Activated CD8-positive, alpha-beta T cell treated with anti-CD3 and anti-CD28 coated beads, Interleukin-2, amount 10 ng/mL, durations not matched to agents 7 days and 5 days (primary cell): ENCODE data around the gene MAP7D1. TPM values are rescaled to one million over a fixed set of nuclear protein-coding genes. Genes with fewer than 3 reads are reported as not detected.
A peak's percentile ranks its signal among the peaks of the same experiment; 100 is the strongest.

Source experiments
- ATAC-seq: fragments of 150-1000 bp; cut with Tn5 transposase; one replicate; pipeline ENCODE4 v1.10.0; 2021; ENCODE audit warnings: moderate library complexity
- CTCF ChIA-PET: fragments of 350-600 bp; sonication (Branson Sonifier 250); formaldehyde crosslinking; loops from one replicate; lab custom pipeline; 2021; ENCODE audit warnings: antibody characterized with exemption; lab: Charles Lee
- POLR2A ChIA-PET: fragments of 350-600 bp; sonication (Branson Sonifier 250); formaldehyde crosslinking; loops from one replicate; lab custom pipeline; 2021; ENCODE audit warnings: antibody characterized with exemption; lab: Charles Lee
- DNase-seq: peaks from one replicate; pipeline ENCODE4 v3.0.0-alpha.2; 2020
- H3K27ac Mint-ChIP-seq: one replicate; pipeline ENCODE4 v1.8.0; 2021; ENCODE audit warnings: mild to moderate bottlenecking, mixed read lengths
- H3K27me3 Mint-ChIP-seq: one replicate; pipeline ENCODE4 v1.8.0; 2021; ENCODE audit warnings: low read depth, mixed read lengths
- H3K36me3 Mint-ChIP-seq: one replicate; pipeline ENCODE4 v1.8.0; 2021; ENCODE audit warnings: low read depth, mixed read lengths
- H3K4me1 Mint-ChIP-seq: one replicate; pipeline ENCODE4 v1.8.0; 2021; ENCODE audit warnings: low read depth, mixed read lengths
- H3K4me3 Mint-ChIP-seq: one replicate; pipeline ENCODE4 v1.8.0; 2021; ENCODE audit warnings: mild to moderate bottlenecking, mixed read lengths
- H3K9me3 Mint-ChIP-seq: one replicate; pipeline ENCODE4 v1.8.0; 2022; ENCODE audit warnings: mixed read lengths; ENCODE audit not compliant: insufficient read depth
- total RNA-seq, 2 experiments: library from RNA; stranded (reverse); gene quantifications; one replicate each; pipeline ENCODE4 v1.2.3, GENCODE V29; 2021

MAP7D1 gene
- total RNA-seq, 2 experiments from 2014 or later: 235 to 245 TPM

GRCh38 chr1:36139521-36139920 is 16.4 kb upstream of the MAP7D1 start:
- no peak for DNase-seq

GRCh38 chr1:36142121-36142520 is 13.8 kb upstream of the MAP7D1 start:
- CTCF ChIA-PET: interaction anchor here (1.0 to 3.8 kb wide), 4 partner anchors 8 to 143 kb away, joined by 4 to 27 read pairs (median 6); no protein-coding TSS in a partner anchor
- ATAC-seq (no peak), DNase-seq (no peak)
- Mint-ChIP-seq H3K4me3 (no peak overlapping the region), H3K27me3 (no peaks in the 10 kb centered on the region), H3K27ac (no peak overlapping the region), H3K9me3 (no peaks in the 10 kb centered on the region), H3K36me3 (peaks cover 36% of the 10 kb centered on the region), H3K4me1 (peaks cover 22% of the 10 kb centered on the region)
- POLR2A ChIA-PET: no interaction called here

More at GRCh38 chr1:36139521-36139920, 16.4 kb upstream of the MAP7D1 start:
- no peak overlapping the region for H3K27ac Mint-ChIP-seq
- H3K36me3 Mint-ChIP-seq: peaks cover 35% of the 10 kb centered on the region
- H3K4me3 Mint-ChIP-seq: no peak overlapping the region
- no peaks in the 10 kb centered on the region for H3K9me3 Mint-ChIP-seq
- CTCF ChIA-PET: interaction anchor here (12.9 kb wide), 1 partner anchor 37 kb away, joined by 349 read pairs; no protein-coding TSS in a partner anchor
- no peaks in the 10 kb centered on the region for H3K27me3 Mint-ChIP-seq
- POLR2A ChIA-PET: interaction anchor here (1.5 kb wide), 1 partner anchor 9 kb away, joined by 4 read pairs; no protein-coding TSS in a partner anchor
- peaks cover 19% of the 10 kb centered on the region for H3K4me1 Mint-ChIP-seq
- ATAC-seq: no peak

- Mint-ChIP-seq H3K4me3 (no peak overlapping the region), H3K9me3 (no peaks in the 10 kb centered on the region), H3K4me1 (peaks cover 32% of the 10 kb centered on the region), H3K27me3 (no peaks in the 10 kb centered on the region), H3K27ac (no peak overlapping the region), H3K36me3 (peaks cover 38% of the 10 kb centered on the region)
- ChIA-PET CTCF (interaction anchor here (0.6 to 3.8 kb wide), 4 partner anchors 9 to 226 kb away, joined by 3 to 27 read pairs (median 4); no protein-coding TSS in a partner anchor), POLR2A (no interaction called here)
- DNase-seq (no peak), ATAC-seq (no peak)
Measured at GRCh38 chr1:36143424-36143823, 12.5 kb upstream of the MAP7D1 start.

- Mint-ChIP-seq H3K4me3 (no peak overlapping the region), H3K27me3 (no peaks in the 10 kb centered on the region), H3K36me3 (peaks cover 35% of the 10 kb centered on the region), H3K4me1 (peaks cover 41% of the 10 kb centered on the region), H3K9me3 (no peaks in the 10 kb centered on the region), H3K27ac (no peak overlapping the region)
- CTCF ChIA-PET: interaction anchor here (1.3 to 3.8 kb wide), 3 partner anchors 10 to 45 kb away, joined by 3 to 27 read pairs (median 4); no protein-coding TSS in a partner anchor
- ATAC-seq (no peak), DNase-seq (no peak)
- POLR2A ChIA-PET: interaction anchor here (0.6 to 0.7 kb wide), 4 partner anchors 20 to 771 kb away, joined by 3 to 5 read pairs (median 4); no protein-coding TSS in a partner anchor
Measured at GRCh38 chr1:36144413-36144812, 11.5 kb upstream of the MAP7D1 start.

- Mint-ChIP-seq H3K27ac (peak overlapping the region; percentile 97), H3K27me3 (no peaks in the 10 kb centered on the region), H3K36me3 (peaks cover 14% of the 10 kb centered on the region), H3K4me3 (peak overlapping the region; percentile 97), H3K9me3 (no peaks in the 10 kb centered on the region), H3K4me1 (peaks cover 69% of the 10 kb centered on the region)
- no peak for DNase-seq
- ChIA-PET CTCF (interaction anchor here (0.7 to 6.3 kb wide), 38 partner anchors 10 to 286 kb away, joined by 3 to 209 read pairs (median 7); partner anchors contain the start of genes EVA1B, LSM10, SH3D21 and STK40), POLR2A (interaction anchor here (0.7 to 3.8 kb wide), 15 partner anchors 10 to 380 kb away, joined by 3 to 56 read pairs (median 5); partner anchors contain the start of genes CLSPN and THRAP3)
- ATAC-seq: no peak
Measured at GRCh38 chr1:36148821-36149236, 7.1 kb upstream of the MAP7D1 start.

- no peaks in the 10 kb centered on the region for H3K27me3 Mint-ChIP-seq
- ATAC-seq: peak; percentile 94
- POLR2A ChIA-PET: interaction anchor here (0.6 to 3.8 kb wide), 19 partner anchors 10 to 380 kb away, joined by 3 to 56 read pairs (median 4); partner anchors contain the start of genes CLSPN and THRAP3
- H3K4me1 Mint-ChIP-seq: peaks cover 74% of the 10 kb centered on the region
- peak; percentile 100 for DNase-seq
- H3K36me3 Mint-ChIP-seq: peaks cover 14% of the 10 kb centered on the region
- peak within 1 kb of the TSS; percentile 97 for H3K4me3 Mint-ChIP-seq
- H3K27ac Mint-ChIP-seq: peak within 1 kb of the TSS; percentile 97
- H3K9me3 Mint-ChIP-seq: no peaks in the 10 kb centered on the region
- CTCF ChIA-PET: interaction anchor here (0.6 to 6.3 kb wide), 52 partner anchors 8 to 285 kb away, joined by 3 to 209 read pairs (median 6); partner anchors contain the start of genes EVA1B, LSM10, SH3D21 and STK40
Measured at GRCh38 chr1:36149237-36149972, 6.6 kb upstream of the MAP7D1 start, which contains the start of gene TRAPPC3. TSS of gene TRAPPC3 (minus strand) at chr1:36149486. CDS start at chr1:36149378, 108 bp downstream.

- H3K27ac Mint-ChIP-seq: peak overlapping the region; percentile 97
- ATAC-seq (no peak), DNase-seq (no peak)
- H3K27me3 Mint-ChIP-seq: no peaks in the 10 kb centered on the region
- no peaks in the 10 kb centered on the region for H3K9me3 Mint-ChIP-seq
- peaks cover 14% of the 10 kb centered on the region for H3K36me3 Mint-ChIP-seq
- POLR2A ChIA-PET: interaction anchor here (0.6 to 3.8 kb wide), 13 partner anchors 10 to 381 kb away, joined by 3 to 56 read pairs (median 4); partner anchors contain the start of genes CLSPN and THRAP3
- CTCF ChIA-PET: interaction anchor here (0.6 to 6.3 kb wide), 48 partner anchors 8 to 274 kb away, joined by 3 to 209 read pairs (median 6); partner anchors contain the start of genes EVA1B, LSM10, SH3D21 and STK40
- peak overlapping the region; percentile 97 for H3K4me3 Mint-ChIP-seq
- H3K4me1 Mint-ChIP-seq: peaks cover 77% of the 10 kb centered on the region
Measured at GRCh38 chr1:36149973-36150295, 6.0 kb upstream of the MAP7D1 start.

- H3K27me3 Mint-ChIP-seq: no peaks in the 10 kb centered on the region
- DNase-seq (peak; percentile 87), ATAC-seq (peak; percentile 57)
- peaks cover 11% of the 10 kb centered on the region for H3K36me3 Mint-ChIP-seq
- H3K9me3 Mint-ChIP-seq: no peaks in the 10 kb centered on the region
- H3K4me3 Mint-ChIP-seq: peak overlapping the region; percentile 97
- H3K27ac Mint-ChIP-seq: peak overlapping the region; percentile 97
- peaks cover 79% of the 10 kb centered on the region for H3K4me1 Mint-ChIP-seq
- ChIA-PET CTCF (interaction anchor here (0.6 to 6.3 kb wide), 47 partner anchors 7 to 273 kb away, joined by 3 to 209 read pairs (median 6); partner anchors contain the start of genes EVA1B, LSM10, SH3D21 and THRAP3), POLR2A (interaction anchor here (0.6 to 3.8 kb wide), 12 partner anchors 10 to 234 kb away, joined by 3 to 56 read pairs (median 6); partner anchors contain the start of gene THRAP3)
Measured at GRCh38 chr1:36150296-36151133, 5.4 kb upstream of the MAP7D1 start.

- CTCF ChIA-PET: interaction anchor here (1.0 to 6.3 kb wide), 10 partner anchors 11 to 272 kb away, joined by 3 to 209 read pairs (median 23); partner anchors contain the start of gene THRAP3
- no peaks in the 10 kb centered on the region for H3K27me3 Mint-ChIP-seq
- H3K36me3 Mint-ChIP-seq: peaks cover 11% of the 10 kb centered on the region
- peak overlapping the region; percentile 97 for H3K4me3 Mint-ChIP-seq
- peak overlapping the region; percentile 97 for H3K27ac Mint-ChIP-seq
- POLR2A ChIA-PET: interaction anchor here (0.6 to 3.8 kb wide), 6 partner anchors 9 to 73 kb away, joined by 3 to 56 read pairs (median 17); partner anchors contain the start of gene THRAP3
- DNase-seq: no peak
- H3K9me3 Mint-ChIP-seq: no peaks in the 10 kb centered on the region
- ATAC-seq: no peak
- peaks cover 79% of the 10 kb centered on the region for H3K4me1 Mint-ChIP-seq
Measured at GRCh38 chr1:36151134-36151844, 4.7 kb upstream of the MAP7D1 start.

- DNase-seq (peak; percentile 76), ATAC-seq (no peak)
- CTCF ChIA-PET: interaction anchor here (1.0 to 6.3 kb wide), 6 partner anchors 10 to 217 kb away, joined by 3 to 209 read pairs (median 52); no protein-coding TSS in a partner anchor
- POLR2A ChIA-PET: interaction anchor here (0.6 to 3.8 kb wide), 5 partner anchors 8 to 72 kb away, joined by 3 to 56 read pairs (median 7); partner anchors contain the start of gene THRAP3
- peak overlapping the region; percentile 68 for H3K4me3 Mint-ChIP-seq
- peaks cover 8% of the 10 kb centered on the region for H3K36me3 Mint-ChIP-seq
- peak overlapping the region; percentile 89 for H3K27ac Mint-ChIP-seq
- no peaks in the 10 kb centered on the region for H3K27me3 Mint-ChIP-seq
- no peaks in the 10 kb centered on the region for H3K9me3 Mint-ChIP-seq
- peaks cover 78% of the 10 kb centered on the region for H3K4me1 Mint-ChIP-seq
Measured at GRCh38 chr1:36151845-36152203, 4.1 kb upstream of the MAP7D1 start.
